ENCODE measurements around the gene DCXR.

Gene DCXR

DNA sequence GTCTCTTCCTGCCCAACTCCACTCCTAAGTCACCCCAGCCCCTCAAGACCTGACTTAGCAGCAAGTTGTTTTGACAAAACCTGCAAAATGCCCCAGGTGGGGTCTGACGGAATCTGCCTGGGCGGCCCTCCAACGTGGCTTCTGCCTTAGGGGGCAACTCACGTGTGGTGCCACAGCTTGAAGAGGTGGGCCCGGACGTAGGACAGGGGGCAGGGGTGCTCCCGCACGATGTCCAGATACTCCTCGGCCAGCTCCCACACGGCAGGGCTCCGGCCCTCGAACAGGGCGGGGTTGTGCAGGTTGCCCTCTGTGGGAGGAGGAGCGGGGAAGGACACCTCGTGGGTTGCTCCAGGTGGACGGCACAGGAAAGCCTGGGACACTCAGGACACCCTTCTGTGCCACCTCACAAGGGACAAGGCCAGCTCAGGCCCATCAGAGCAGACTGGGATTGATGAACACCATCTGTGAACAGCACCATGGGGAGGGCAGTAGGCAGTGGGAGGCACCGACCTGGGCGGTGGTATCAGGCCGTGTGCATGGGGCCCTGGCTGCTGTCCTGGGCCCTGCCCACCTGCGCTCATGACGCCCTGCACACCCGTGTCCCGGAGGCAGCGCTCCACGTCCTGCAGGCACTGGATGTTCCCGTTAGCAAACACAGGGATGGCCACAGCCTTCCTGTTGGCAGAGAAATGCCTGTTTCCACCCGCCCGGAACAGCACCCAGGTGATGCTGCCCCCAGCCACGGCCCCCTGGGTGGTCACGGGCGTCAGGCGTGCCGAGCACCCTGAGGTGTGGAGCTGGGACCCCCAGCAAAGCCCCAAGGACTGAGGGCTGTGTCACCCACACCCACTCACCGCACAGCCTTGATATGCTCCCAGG is 23.8 kb upstream of the DCXR start:
- Histone ChIP-seq H3K36me3 (ENCODE audit: insufficient read depth, insufficient read length, low read length) (peaks cover 84% of the 10 kb centered on the region), H3K4me3 (ENCODE audit: insufficient read length, low read depth) (no peak overlapping the region), H3K4me1 (ENCODE audit: insufficient read depth, insufficient read length) (peaks cover 9% of the 10 kb centered on the region), H3K9me3 (ENCODE audit: insufficient read depth, low read length) (no peaks in the 10 kb centered on the region), H3K27me3 (ENCODE audit: insufficient read depth, insufficient read length) (no peaks in the 10 kb centered on the region), H3K9ac (ENCODE audit: insufficient read length, low read depth) (no peak overlapping the region)
- TF ChIP-seq ZNF274 (IDR thresholded peaks at IDR 0.05; ENCODE audit: low read depth, low read length) (no peak), SUZ12 (IDR thresholded peaks at IDR 0.05; ENCODE audit: extremely low read depth, insufficient read depth, insufficient read length) (no peak), YY1 (IDR thresholded peaks at IDR 0.05; ENCODE audit: insufficient read depth, insufficient read length) (no peak)
- DNase-seq (ENCODE audit: low read depth, low spot score), result no peak

DNA sequence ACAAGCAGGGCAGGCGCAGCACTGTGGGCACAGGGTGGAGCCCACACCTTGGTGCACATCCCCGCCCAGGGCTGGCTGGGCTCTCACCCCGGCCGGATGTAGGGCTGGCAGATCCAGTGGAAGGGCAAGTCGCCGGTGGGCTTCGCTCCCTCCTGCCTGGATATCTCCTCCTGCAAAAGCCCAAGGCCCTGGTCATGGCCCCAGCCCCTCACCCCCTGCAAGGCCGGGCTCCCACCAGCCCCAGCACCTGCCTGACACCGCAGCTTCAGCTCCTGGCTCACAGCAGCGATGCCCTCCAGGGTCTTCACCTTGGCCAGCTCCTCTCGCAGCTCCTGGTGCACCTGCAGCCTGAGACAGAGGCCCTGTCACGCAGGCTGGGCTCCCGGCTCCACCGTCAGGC is 23.1 kb upstream of the DCXR start:
- H3K4me3 ChIP-seq (ENCODE audit: insufficient read length, low read depth), result no peak overlapping the region
- peaks cover 12% of the 10 kb centered on the region for H3K4me1 ChIP-seq (ENCODE audit: insufficient read depth, insufficient read length)
- no peaks in the 10 kb centered on the region for H3K9me3 ChIP-seq (ENCODE audit: insufficient read depth, low read length)
- H3K9ac ChIP-seq (ENCODE audit: insufficient read length, low read depth), result no peak overlapping the region
- TF ChIP-seq SUZ12 (IDR thresholded peaks at IDR 0.05; ENCODE audit: extremely low read depth, insufficient read depth, insufficient read length), result no peak
- TF ChIP-seq ZNF274 (IDR thresholded peaks at IDR 0.05; ENCODE audit: low read depth, low read length), result no peak
- TF ChIP-seq YY1 (IDR thresholded peaks at IDR 0.05; ENCODE audit: insufficient read depth, insufficient read length), result no peak
- peaks cover 91% of the 10 kb centered on the region for H3K36me3 ChIP-seq (ENCODE audit: insufficient read depth, insufficient read length, low read length)
- no peaks in the 10 kb centered on the region for H3K27me3 ChIP-seq (ENCODE audit: insufficient read depth, insufficient read length)
- no peak for DNase-seq (ENCODE audit: low read depth, low spot score)

DNA sequence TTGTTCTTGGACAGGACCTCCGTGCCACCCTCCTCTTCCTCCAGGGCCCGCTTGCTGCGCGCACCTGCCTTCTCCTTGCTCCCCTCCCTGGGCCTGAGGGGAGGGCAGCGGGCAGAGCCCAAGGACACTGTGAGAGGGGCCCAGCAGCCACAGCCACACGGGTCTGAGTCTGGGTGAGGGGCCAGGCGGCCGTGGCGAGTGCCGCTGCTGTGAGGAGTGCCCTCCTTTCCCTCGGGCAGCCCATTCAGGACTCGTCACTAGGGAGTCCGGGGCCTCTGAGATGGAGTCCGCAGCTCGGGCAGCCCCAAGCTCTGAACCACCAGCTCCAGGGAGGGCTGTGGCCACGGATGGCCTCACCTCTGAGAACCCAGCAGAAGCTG is 22.5 kb upstream of the DCXR start:
- Histone ChIP-seq H3K4me1 (ENCODE audit: insufficient read depth, insufficient read length) (peaks cover 14% of the 10 kb centered on the region), H3K9ac (ENCODE audit: insufficient read length, low read depth) (no peak overlapping the region), H3K4me3 (ENCODE audit: insufficient read length, low read depth) (no peak overlapping the region), H3K9me3 (ENCODE audit: insufficient read depth, low read length) (no peaks in the 10 kb centered on the region), H3K36me3 (ENCODE audit: insufficient read depth, insufficient read length, low read length) (peaks cover 96% of the 10 kb centered on the region), H3K27me3 (ENCODE audit: insufficient read depth, insufficient read length) (no peaks in the 10 kb centered on the region)
- no peak for DNase-seq (ENCODE audit: low read depth, low spot score)
- TF ChIP-seq SUZ12 (IDR thresholded peaks at IDR 0.05; ENCODE audit: extremely low read depth, insufficient read depth, insufficient read length) (no peak), YY1 (IDR thresholded peaks at IDR 0.05; ENCODE audit: insufficient read depth, insufficient read length) (no peak), ZNF274 (IDR thresholded peaks at IDR 0.05; ENCODE audit: low read depth, low read length) (no peak)

DNA sequence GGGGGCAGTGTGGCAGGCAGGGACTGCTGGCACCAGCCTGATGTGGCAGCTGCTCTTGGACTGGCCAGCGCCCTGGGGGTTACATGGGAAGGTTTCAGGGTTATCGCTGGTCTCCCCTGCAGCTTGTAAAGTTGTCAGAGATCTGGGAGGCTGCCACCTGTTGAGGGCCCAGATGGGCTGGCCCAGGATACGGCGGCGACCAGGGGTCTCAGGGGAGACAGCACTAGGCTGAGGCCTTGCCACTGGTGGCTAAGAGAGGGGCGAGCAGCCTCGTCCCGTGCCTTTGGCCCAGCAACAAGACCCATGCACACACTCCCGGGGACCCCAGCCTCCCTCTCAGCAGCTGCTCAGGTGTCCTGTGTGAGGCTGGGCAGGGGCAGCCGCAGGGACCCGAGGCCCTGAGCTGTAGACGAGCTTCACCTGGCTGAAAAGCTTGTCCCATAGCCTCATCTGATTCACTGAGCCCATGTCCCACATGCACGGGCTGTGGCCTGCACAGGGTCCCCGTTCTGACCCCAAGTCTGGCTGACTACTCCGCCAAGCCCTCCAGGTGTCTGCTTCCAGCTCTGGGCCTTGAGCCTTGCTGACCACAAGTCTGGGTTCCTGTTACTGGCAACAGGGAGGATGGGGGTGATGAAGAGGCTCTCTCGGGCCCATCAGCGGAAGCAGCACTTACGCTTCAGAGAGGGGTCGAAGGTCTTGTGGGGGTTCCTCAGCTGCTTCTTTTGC is 21.9 kb upstream of the DCXR start:
- TF ChIP-seq ZNF274 (IDR thresholded peaks at IDR 0.05; ENCODE audit: low read depth, low read length) (no peak), YY1 (IDR thresholded peaks at IDR 0.05; ENCODE audit: insufficient read depth, insufficient read length) (no peak), SUZ12 (IDR thresholded peaks at IDR 0.05; ENCODE audit: extremely low read depth, insufficient read depth, insufficient read length) (no peak)
- Histone ChIP-seq H3K4me3 (ENCODE audit: insufficient read length, low read depth) (no peak overlapping the region), H3K9ac (ENCODE audit: insufficient read length, low read depth) (no peak overlapping the region), H3K9me3 (ENCODE audit: insufficient read depth, low read length) (no peaks in the 10 kb centered on the region), H3K36me3 (ENCODE audit: insufficient read depth, insufficient read length, low read length) (peaks cover 99% of the 10 kb centered on the region), H3K27me3 (ENCODE audit: insufficient read depth, insufficient read length) (no peaks in the 10 kb centered on the region), H3K4me1 (ENCODE audit: insufficient read depth, insufficient read length) (peaks cover 11% of the 10 kb centered on the region)
- DNase-seq (ENCODE audit: low read depth, low spot score), result no peak

DNA sequence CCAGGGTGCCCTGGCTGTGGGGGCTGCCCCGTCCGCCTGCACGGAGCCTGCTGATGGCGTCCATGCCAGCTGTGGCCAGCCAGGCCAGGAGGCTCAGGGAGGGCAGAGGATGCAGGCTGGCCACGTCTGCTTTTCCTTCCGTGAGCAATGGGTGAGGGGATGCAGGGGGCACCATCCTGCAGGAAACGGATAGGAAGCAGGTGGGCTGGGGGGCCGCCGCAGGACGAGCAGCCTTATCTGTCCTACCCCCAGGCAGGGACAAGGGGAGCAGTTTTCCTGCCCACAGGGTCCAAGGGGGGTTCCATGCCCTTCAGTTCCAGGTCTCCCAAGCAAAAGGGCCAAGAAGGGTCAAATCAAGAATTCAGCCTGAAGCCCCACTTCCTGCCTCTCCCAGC is 21.4 kb upstream of the DCXR start:
- peaks cover 11% of the 10 kb centered on the region for H3K4me1 ChIP-seq (ENCODE audit: insufficient read depth, insufficient read length)

DNA sequence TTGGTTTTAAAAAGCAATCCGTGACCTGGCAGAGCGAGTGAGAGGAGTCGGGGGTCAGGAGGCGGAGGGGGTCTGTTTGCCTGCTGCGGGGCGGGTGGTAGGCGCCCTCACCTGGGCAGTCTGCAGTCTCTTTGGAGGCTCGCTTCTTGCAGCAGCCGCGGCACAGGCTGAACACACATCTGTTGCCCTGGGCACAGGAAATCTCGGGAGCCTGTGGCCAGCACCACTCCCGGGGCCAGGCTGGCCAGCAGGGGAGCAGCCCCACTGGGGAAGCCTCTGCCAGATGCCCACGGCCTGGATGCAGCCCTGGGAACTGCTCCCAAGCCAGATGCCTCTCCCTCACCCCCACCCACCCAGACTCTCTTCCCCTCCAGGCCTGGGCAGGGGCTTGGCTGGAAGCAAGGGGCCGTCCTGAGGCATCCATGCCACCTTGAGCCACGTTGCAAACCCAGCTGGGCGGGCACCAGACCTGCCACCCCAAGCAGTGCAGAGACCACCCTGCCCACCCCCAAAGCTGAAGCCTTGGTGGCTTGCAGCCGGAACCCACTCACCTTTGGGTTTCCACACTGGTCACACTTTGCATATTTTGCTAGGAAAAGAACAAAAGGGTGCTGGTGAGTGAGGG is 20.8 kb upstream of the DCXR start:
- H3K4me3 ChIP-seq (ENCODE audit: insufficient read length, low read depth), result no peak overlapping the region

More for the DNA sequence above, 21.4 kb upstream of the DCXR start:
- no peak for TF ChIP-seq SUZ12 (IDR thresholded peaks at IDR 0.05; ENCODE audit: extremely low read depth, insufficient read depth, insufficient read length)
- H3K4me3 ChIP-seq (ENCODE audit: insufficient read length, low read depth), result no peak overlapping the region
- no peak overlapping the region for H3K9ac ChIP-seq (ENCODE audit: insufficient read length, low read depth)
- DNase-seq (ENCODE audit: low read depth, low spot score), result no peak
- no peaks in the 10 kb centered on the region for H3K27me3 ChIP-seq (ENCODE audit: insufficient read depth, insufficient read length)
- peaks cover 99% of the 10 kb centered on the region for H3K36me3 ChIP-seq (ENCODE audit: insufficient read depth, insufficient read length, low read length)
- H3K9me3 ChIP-seq (ENCODE audit: insufficient read depth, low read length), result no peaks in the 10 kb centered on the region

More for the DNA sequence above, 20.8 kb upstream of the DCXR start:
- no peaks in the 10 kb centered on the region for H3K9me3 ChIP-seq (ENCODE audit: insufficient read depth, low read length)
- no peak for TF ChIP-seq YY1 (IDR thresholded peaks at IDR 0.05; ENCODE audit: insufficient read depth, insufficient read length)
- TF ChIP-seq ZNF274 (IDR thresholded peaks at IDR 0.05; ENCODE audit: low read depth, low read length), result no peak
- TF ChIP-seq SUZ12 (IDR thresholded peaks at IDR 0.05; ENCODE audit: extremely low read depth, insufficient read depth, insufficient read length), result no peak
- H3K9ac ChIP-seq (ENCODE audit: insufficient read length, low read depth), result peak overlapping the region; percentile 56
- no peak for DNase-seq (ENCODE audit: low read depth, low spot score)
- H3K4me1 ChIP-seq (ENCODE audit: insufficient read depth, insufficient read length), result peaks cover 14% of the 10 kb centered on the region
- no peaks in the 10 kb centered on the region for H3K27me3 ChIP-seq (ENCODE audit: insufficient read depth, insufficient read length)
- peaks cover 99% of the 10 kb centered on the region for H3K36me3 ChIP-seq (ENCODE audit: insufficient read depth, insufficient read length, low read length)

All from NT2/D1 (cell line).